GM19025 (cell line): ENCODE data around the gene CDK5R2.
"Not testable (repeated sequence)": the region's sequence is repeated elsewhere in the genome, so short reads cannot be mapped to it uniquely, and the experiment has no call there.

Experiments
- ATAC-seq: cut with Tn5 transposase; IDR thresholded peaks from one replicate; pipeline ENCODE4 v1.9.1; 2021; ENCODE audit warnings: mild to moderate bottlenecking, low read depth, moderate library complexity; ENCODE audit not compliant: unreplicated experiment

The CDK5R2 gene

DNA sequence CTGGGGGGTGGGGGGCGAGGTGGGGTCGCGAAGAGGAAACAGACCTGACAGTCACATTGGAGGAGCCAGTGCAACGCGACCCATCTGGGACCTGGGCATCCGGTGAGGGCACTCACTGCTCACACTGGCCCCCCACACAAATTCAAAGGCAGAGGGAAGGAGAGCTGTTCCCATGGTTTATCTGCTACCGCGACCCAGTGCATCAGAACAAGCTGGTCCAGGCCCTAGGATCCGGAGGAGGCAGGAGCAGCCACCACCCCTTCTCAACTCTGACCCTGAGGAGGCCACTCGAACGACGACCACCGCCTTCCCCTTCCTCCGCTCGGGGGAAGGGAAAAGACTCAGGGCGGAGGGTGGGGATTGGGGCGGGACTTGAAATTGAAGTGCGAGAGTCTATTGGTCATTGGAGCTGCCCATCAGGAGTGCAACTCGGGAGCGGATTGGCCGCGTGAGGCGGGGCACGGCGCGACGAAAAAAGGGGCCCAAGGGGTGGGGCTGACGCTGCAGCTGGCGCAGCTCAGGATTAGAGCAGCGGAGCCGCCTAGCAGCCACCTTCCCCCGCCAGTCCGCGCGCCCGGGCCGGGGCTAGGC, at the start of gene CDK5R2:
TSS of gene CDK5R2 (plus strand) at position 526 of the 591 bp plus-strand sequence. CDS start 155 bp downstream, outside the sequence.
- ATAC-seq, result peak; percentile 97

DNA sequence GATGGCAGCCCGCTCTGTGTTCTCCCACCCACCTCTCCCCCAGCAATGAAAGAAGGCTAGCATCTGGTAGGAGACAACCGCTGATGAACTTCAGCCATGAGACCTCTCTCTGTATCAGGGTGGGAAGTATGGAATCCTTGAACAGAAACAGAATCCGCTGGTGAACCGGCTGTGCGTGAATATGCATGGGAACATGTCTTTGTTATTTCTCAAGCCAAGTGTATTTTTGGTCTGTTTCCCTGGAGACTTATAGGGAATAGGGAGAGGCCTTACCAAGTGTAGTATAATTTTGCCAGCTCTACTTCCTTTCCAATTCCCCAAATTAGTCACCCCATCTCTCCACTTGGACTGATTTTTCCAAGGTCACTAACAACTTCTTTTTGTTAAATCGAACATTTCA, 48.7 kb upstream of the CDK5R2 start:
- ATAC-seq, result no peak

DNA sequence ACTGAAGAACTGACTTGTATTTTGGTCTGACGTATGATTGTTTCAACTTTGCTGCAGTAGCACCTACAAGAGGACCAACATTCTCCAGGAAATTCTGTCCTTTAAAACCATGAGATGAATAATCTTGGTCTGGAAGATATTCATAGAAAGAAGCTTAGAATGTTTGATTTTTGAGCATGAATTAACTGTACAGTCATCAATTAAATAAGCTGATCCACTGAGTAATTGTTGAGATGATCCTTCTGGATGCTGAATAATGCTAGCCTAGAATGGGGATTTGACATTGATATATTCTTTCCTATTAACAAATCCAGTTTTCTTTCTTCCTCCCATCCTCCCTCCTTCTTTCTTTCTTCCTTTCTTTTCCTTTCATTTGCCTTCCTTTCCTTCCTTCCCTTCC, 39.0 kb upstream of the CDK5R2 start:
- ATAC-seq, result no peak

DNA sequence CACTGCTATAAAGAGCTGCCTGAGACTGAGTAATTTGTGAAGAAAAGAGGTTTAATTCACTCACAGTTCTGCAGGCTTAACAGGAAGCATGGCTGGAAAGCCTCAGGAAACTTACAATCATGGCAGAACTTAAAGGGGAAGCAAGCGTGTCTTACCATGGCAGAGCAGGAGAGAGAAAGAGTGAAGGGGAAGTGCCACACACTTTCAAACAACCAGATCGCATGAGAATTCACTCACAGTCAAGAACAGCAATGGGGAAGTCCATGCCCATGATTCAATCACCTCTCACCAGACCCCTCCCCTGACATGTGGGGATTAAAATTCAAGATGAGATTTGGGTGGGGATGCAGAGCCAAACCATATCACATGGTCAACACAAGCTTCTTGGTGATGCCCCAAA, 34.7 kb upstream of the CDK5R2 start:
- no peak for ATAC-seq

DNA sequence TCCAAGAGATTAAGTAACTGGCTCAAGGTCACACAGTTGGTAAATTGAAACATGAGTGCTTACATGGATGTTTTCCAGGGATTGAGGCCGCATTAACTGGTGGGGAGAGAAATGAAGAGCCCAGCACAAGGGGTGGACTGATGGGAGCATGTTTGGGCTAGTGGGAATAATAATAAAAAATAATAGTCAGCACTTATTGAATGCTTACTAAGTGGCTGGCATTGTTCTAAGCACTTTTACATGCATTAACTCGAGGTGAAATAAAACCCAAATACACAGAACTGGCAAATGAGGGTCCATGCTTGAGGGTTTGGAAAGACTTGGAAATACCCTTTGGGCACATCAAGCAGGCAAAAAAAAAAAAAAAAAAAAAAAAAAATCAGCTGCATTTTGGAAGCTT, 34.0 kb upstream of the CDK5R2 start:
- no peak for ATAC-seq

DNA sequence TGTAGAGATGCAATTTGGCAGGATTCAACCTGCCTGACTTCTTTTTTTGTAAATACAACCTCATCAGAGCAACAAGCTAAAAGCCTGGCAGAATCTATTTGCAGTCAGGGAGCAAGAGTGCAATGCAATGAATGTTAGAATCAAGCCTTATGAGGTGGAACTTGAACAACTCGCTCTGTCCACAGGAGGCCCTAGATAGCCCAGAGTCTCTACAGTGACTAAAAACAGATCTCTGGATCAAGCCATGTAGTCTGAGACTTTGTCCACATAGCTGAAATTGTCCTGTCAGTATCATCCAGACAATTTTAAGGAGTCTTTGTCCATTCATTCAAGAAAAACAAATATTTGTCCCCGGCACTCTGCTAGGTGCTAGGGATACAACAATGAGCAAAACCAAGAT, 32.0 kb upstream of the CDK5R2 start:
- ATAC-seq, result no peak

DNA sequence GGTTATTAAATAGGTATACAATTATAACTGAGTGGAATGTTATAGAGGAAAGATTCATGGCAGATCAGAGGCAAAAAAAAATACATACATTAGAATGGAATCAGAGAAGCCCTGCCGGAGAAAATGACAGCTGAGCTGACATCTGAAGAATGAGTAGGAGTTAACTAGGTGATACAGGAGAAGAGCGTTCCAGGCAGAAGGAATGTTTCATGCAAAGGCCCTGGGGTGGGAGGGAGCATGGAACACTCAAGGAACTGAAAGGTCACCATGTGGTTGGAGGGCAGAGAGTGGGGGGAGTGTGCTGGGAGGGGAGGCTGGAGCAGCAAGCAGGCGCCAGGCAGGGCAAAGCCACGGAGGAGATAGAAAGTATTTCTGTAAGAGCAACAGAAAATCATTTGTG, 31.6 kb upstream of the CDK5R2 start:
- no peak for ATAC-seq

DNA sequence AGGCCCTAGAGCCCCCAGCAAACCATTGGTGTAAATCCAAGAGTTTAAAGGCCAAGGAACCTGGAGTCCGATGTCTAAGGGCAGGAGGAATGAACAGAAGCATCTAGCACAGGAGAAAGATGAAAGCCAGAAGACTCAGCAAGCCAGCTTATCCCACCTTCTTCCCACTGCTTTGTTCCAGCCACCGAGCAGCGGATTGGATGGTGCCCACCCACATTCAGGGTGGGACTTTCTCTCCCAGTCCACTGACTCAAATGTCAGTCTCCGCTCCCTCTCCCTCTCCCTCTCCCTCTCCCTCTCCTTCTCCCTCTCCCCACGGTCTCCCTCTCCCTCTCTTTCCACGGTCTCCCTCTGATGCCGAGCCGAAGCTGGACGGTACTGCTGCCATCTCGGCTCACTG, 29.0 kb upstream of the CDK5R2 start:
- ATAC-seq, result not testable (repeated sequence)

DNA sequence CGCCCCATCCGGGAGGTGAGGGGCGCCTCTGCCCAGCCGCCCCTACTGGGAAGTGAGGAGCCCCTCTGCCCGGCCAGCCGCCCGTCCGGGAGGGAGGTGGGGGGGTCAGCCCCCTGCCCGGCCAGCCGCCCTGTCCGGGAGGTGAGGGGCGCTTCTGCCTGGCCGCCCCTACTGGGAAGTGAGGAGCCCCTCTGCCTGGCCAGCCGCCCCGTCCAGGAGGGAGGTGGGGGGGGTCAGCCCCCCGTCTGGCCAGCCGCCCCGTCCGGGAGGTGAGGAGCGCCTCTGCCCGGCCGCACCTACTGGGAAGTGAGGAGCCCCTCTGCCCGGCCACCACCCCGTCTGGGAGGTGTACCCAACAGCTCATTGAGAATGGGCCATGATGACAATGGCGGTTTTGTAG, 27.7 kb upstream of the CDK5R2 start:
- ATAC-seq, result not testable (repeated sequence)

DNA sequence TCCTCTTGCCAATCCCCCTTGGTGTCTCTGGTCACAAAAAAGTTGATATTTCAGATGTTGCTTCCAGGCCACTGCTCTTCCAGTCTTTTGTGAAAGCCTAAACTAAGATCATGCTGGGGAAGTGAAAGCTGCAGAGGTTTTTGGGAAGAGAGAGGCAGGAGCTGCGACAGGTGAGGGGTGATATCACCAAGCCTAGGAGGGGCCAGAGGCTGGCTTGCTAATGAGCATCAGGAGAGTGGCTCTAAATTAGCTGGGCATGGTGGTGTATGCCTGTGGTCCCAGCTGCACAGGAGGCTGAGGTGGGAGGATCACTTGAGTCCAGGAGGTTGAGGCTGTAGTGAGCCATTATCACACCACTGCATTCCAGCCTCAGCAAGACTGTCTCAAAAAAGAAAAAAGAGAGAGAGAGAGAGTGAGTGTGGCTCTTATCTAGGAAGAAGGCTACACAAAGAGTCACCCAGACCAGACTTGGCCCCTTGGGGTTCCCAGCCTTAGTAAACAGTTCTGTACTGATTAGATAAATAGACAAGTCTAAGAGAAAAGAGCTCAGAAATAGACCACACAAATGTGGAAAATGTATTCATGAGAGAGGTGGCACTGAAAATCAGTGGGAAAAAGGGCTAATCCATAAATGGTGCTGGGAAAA, 14.6 kb upstream of the CDK5R2 start:
- no peak for ATAC-seq

DNA sequence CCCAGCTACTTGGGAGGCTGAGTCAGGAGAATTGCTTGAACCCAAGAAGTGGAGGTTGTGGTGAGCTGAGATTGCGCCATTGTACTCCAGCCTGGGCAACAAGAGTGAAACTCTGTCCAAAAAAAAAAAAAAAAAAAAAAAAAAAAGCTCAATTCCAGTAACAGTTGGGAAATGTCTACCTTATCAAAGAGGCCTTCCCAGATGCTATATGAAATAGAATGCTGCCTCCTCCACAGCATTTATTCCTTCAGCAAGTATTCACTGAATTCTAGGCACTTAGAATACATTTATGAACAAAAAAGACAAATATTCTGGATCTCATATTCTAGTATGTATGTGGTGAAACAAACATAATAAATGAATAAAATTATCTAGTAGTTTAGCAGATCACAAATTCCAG, 12.8 kb upstream of the CDK5R2 start:
- ATAC-seq, result no peak

DNA sequence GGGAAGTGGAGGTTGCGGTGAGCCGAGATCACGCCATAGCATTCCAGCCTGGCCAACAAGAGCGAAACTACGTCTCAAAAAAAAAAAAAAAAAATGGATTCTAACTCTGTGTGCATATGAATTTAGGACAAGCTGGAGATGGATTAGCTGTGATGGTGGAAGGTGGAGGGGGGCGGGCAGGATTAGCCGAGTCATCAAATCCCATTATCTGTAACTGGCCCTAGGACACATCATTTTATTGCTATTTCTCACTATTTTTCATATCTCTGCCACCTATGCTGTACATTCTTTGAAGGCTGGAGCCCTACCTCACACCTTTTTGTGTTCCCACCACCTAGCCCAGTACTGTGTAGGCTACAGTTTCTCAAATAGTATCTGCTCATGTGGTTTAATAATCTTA, 7.3 kb upstream of the CDK5R2 start:
- no peak for ATAC-seq

DNA sequence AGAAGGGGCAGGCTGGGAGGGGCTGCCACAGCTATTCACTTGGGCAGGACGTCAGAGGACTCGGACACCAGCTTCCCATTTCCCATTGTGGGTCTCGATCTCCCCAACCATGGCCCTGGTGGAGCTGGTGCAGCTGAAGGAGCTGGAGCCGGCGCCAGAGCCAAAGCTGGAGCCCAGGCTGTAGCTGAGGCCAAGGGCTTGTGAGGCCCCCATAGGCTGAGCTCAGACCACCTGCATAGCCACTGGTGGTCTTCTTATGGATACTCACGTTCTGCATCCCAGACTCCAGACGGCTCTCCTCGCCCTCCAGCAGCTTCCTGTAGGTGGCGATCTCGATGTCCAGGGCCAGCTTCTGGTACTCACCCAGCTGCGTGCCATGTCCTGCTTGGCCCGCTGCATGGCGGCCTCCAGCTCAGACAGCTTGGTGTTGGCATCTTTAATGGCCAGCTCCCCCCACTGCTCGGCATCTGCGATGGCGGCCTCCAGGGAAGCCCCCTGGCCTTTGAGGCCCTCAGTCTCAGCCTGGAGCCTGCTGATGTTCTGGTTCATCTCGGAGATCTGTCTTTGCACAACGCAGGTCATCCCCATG, 6.0 kb upstream of the CDK5R2 start:
- ATAC-seq, result no peak

DNA sequence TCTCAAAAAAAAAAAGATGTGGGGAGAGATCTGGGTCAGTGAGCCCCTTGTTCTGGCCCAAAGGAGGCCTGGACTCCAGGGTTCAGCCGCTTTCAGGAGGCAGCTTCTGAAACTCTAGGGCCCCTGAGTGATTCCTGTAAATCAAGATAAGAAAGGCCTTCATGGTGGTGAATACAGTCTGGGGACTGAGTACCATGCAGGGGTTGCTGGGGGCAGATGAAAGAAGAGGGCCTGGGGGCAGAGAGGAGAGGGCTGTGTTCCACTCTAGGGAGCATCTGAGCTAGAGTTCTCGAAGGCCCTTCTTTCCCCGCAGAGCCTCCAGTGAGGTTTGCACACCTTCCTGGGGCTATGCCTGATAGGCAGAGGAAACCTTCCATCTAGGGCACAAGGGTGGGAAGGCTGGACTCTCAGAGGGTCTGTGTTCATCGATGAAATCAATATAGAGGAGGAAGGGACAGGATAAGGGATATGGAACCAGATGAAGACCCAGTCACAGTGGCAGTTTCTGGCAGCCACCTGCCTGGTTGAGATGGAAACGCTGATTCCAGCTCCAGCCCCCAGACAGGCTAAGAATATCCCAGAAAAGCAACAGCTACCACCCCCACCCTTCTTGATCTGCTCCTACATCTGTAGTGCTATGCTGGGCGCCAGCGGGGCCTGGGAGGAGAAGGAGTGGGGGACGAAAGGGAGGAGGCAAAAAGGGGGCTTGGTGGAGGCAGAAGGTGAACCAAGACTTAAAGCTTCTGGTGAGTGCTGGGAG, 4.7 kb upstream of the CDK5R2 start:
- ATAC-seq, result no peak

DNA sequence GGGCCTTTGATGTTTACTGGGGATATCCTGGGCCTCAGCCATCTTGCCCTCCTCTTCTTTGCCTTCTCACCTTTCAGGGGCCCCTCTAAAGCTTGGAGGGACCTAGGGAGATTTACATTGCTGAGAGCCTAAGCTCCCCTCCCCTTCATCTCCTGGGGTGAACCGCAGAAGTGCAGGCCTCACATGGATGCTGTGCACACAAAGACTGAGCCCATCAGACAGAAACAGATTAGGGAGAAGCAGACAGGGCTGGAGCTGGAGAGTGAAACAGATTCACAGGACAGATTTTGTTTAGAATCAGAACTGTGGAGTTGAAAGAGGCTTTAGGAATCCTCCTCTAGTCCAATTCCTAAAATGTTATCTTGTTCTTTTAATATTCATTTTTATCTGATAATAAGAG, 3.4 kb upstream of the CDK5R2 start:
- no peak for ATAC-seq

DNA sequence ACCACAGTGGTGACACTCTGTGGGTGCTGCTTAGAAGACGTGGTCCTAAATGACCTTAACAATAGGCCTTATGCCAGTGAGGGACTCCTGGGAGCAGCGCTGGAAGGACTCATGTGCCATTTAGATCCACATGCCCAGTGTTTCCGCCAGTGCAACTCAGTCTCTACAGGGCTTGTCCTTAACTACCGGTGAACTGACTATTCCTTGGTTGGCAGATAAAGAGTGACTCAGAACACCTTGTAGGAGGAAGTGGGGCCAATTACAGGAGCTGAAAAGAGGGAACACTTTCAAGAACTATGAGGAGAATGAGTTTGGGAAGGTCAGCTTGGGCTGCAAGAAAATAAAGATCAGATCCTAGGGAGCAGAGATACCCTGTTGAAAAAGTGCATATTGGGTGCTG, 1.8 kb upstream of the CDK5R2 start:
- no peak for ATAC-seq

DNA sequence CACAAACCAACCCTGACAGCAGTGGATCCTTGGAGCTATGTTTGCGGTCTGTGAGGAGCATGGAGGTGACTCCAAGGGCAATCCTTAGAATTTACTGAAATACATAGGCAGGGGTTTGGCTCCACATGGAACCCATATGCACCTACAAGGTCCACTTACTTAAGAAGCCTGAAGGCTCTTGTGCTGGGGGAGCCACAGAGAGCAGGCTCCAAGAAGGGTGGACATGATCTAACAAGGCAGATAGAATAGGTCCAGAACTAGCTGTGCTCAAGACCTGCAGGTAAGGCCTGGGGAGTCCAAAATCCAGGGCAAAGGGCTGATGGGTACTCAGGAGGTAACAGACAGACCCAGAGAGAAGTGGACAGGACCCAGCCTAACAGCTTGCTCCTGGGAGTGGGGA, 1.2 kb upstream of the CDK5R2 start:
- no peak for ATAC-seq

DNA sequence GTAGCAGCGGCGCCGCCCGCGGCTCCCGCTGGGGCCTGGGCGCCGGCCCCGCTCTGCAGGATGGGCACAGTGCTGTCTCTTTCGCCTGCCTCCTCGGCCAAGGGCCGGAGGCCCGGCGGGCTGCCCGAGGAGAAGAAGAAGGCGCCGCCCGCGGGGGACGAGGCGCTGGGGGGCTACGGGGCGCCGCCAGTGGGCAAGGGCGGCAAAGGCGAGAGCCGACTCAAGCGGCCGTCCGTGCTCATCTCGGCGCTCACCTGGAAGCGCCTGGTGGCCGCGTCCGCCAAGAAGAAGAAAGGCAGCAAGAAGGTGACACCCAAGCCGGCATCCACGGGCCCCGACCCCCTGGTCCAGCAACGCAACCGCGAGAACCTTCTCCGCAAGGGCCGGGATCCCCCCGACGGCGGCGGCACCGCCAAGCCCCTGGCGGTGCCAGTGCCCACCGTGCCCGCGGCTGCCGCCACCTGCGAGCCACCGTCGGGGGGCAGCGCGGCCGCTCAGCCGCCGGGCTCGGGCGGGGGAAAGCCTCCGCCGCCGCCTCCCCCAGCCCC, 369 bp downstream of the CDK5R2 start:
- ATAC-seq, result peak; percentile 9

DNA sequence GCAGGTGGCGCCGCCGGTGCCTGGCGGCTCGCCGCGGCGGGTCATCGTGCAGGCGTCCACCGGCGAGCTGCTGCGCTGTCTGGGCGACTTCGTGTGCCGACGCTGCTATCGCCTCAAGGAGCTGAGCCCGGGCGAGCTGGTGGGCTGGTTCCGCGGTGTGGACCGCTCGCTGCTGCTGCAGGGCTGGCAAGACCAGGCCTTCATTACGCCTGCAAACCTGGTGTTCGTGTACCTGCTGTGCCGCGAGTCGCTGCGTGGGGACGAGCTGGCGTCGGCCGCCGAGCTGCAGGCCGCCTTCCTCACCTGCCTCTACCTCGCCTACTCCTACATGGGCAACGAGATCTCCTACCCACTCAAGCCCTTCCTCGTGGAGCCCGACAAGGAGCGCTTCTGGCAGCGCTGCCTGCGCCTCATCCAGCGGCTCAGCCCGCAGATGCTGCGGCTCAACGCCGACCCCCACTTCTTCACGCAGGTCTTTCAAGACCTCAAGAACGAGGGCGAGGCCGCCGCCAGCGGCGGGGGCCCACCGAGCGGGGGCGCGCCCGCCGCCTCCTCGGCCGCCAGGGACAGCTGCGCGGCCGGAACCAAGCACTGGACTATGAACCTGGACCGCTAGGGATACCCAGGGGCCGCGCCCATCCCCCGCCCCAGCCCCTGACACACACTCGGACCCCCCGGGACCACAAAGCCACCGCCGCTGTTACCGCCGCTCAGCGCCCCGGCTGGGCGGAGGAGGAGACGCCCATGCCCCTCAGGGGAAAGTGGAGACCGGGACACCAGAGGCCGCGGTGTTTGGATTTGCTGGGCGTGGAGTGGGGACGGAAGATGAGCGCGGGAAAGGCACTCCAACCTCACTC, 1.1 kb downstream of the CDK5R2 start:
- no peak for ATAC-seq

DNA sequence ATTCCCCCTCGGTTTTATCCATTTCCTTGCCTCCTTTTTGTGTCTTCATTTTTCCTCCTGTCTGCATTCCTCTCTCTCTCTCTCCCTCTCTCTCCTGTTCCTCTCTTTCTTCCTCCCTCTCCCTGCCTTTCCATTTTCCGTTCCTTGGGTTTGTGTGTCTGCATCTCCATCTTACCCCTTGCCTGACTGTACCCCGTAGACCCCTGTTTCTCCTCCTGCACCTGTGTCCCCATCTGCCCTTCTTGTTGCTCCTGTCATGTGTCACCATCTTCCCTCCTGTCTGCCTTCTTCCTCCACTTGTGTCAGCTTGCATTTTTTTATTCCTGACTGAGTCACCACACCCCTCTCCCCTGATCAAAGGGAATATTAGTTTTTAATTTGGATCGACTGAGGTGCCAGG, 1.8 kb downstream of the CDK5R2 start:
- ATAC-seq, result no peak
